HG03060 (cell line): Measurements from ENCODE around the gene CDC16.
"Not testable (repeated sequence)": the region's sequence is repeated elsewhere in the genome, so short reads cannot be mapped to it uniquely, and the experiment has no call there.

Experiments
- ATAC-seq: cut with Tn5 transposase; IDR thresholded peaks from one replicate; pipeline ENCODE4 v1.9.1; 2021; ENCODE audit warnings: low read depth, moderate number of reproducible peaks; ENCODE audit not compliant: unreplicated experiment

The CDC16 gene

DNA sequence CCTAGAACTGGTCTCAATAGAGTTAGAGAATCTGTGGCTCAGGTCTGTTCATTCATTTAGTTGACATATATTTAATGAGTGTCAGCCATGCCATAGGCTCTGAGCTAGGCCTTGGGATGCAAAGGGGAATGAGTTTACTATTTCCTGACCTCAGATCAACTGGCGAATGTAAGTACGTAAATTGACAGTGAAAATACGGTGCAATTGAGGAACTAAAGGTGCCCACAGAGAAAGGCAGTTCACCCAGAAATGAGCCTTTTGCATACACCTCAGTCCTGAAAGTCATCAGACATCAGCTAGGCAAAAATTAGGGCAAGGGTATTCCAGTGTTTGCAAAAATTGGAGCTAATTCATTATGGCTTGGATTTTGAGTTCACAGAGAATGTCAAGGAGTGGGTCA lies 26.1 kb downstream of the CDC16 start:
- ATAC-seq: no peak

DNA sequence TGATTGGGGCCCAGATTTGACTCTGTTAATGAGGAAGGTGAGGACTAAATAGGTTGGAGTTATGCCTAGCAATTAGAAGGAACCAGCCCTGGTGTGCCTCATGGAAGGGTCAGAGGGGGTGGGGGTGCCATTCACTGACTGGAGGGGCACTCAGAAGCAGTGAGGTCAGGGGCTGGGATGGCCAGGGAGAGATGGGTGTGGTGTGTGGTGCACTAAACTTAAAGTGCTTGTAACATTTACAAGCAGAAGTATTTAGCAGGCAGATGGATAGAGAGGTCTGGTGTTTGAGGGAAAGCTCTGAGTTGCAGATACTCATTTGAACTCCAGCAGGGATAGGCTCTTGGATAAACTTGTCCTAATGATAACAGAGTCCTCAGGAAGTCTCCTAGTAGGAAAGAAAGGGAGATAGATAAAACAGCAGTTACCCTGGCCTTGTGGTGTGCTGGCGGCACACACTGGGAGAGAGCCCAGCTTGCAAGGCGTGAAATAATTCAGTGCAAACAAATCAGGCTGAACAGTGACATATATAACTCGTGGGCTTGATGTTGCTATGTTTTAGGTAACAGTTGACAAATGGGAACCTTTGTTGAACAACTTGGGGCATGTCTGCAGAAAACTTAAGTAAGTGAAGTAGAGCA lies 26.8 kb downstream of the CDC16 start:
- ATAC-seq: no peak

DNA sequence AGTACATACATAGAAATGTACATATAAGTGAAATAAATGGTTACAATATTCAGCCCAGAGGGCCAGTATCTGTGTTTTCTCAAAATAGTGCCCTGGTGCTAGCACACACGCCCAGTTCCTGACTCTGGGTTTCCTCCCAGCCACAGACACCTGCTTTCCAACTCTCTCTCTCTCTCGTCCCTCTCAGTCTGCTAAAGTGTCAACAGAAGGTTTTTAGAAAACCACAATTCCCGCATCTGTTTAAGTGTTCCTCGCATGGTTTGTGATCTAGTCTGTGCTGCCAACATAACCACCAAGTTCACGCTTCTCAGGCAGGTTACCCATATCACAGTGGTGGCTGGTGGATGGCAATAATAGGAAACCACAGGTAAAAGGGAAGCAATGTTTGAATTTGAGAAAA lies 28.9 kb downstream of the CDC16 start:
- no peak for ATAC-seq

DNA sequence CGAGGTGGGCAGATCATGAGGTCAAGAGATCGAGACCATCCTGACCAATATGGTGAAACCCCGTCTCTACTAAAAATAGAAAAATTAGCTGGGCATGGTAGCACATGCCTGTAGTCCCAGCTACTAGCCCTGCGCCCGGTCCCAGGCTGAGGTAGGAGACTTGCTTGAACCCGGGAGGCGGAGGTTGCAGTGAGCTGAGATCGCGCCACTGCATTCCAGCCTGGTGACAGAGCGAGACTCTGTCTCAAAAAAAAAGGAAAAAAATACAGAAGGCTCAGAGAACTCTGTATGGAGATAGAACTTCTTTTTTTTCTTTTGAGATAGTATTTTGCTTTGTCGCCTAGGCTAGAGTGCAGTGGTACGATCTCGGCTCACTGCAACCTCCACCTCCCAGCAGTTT lies 29.6 kb downstream of the CDC16 start:
- ATAC-seq: not testable (repeated sequence)

DNA sequence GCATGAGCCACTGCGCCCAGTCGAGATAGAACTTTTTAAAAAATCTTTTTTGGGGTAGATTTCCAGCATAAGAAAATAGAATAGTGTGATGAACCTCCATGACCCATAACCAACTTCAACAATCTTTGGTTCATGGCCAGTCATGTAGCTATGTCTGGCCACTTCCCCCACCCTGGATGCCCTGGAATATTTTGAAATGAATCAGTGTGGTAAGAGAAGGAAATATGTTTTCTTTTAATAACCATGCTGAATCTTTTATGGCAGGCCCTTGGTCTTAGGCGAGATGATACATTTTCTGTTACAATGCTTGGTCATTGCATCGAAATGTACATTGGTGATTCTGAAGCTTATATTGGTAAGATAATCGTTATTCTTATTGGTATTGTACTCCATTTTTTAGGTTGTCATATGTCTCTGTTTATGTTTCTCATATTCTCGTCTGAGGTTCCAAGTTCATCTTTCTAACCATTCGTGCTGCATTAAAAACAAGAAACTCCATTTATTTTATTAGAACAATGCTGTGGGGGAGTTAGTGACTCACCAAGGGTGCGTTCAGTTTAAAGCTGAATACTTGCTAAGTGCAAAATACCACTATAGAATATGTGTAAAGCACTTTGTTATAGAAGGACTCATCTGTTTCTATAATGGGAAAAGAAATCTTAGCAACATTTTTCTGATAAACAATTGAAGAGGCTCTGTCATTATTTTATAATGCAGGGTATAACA lies 30.4 kb downstream of the CDC16 start:
- ATAC-seq: no peak

DNA sequence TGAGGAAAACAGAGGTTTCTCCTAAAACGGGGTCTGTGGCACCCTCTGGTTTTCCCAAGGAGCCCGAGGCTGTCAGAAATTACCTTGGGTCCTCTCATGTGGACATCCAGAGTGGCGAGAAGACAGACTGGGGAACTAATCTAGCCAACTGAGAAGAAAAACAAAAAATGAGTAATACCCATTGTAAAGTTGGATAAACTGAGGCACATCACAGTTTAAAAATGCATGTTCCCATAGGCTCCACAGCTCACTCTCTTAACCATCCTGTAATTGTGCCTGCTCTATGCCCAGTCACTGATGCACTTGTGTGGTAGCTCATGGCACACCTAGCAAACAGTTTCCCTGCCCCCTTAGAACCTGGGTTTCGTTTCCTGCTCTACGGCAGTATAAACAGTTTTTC lies 31.5 kb downstream of the CDC16 start:
- no peak for ATAC-seq

DNA sequence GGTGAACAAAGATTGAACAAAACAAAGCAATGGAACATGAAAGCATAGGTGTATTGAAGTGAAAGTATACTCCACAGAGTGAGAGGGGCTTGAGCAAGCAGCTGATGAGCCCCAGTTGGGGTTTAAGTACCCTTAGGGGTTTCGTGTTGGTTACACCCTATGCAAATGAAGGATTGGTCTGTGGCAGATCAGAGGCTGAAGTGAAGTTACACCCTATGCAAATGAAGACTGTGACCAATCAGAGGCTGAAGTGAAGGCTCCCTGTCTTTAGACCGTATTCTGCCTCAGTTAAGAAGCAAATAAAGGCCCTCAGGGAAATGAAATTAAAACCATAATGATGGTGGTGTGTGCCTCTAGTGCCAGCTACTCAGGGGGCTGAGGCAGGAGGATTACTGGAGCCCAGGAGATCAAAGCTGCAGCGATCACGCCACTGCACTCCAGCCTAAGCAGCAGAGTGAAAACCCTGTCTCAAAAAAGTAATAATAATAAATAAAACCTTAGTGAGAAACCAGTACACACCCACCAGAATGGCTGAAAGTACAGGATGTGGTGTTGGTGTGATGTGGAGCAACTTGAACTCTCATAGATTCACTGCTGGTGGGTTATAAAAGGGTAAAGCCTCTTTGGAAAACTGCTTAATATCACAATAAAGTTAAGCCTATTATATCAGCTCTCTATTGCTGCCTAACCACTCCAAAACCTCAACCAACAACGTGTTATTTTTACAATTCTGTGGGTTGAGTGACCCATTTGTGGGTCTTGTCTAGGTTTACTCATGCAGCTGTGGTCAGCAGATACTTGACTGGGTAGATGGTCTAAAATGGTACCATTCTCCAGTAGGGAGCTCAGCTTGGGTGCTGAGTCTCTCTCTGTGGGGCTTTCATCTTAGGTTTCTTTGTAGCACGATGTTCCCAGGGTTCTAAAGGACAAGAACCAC lies 33.9 kb downstream of the CDC16 start:
- no peak for ATAC-seq

DNA sequence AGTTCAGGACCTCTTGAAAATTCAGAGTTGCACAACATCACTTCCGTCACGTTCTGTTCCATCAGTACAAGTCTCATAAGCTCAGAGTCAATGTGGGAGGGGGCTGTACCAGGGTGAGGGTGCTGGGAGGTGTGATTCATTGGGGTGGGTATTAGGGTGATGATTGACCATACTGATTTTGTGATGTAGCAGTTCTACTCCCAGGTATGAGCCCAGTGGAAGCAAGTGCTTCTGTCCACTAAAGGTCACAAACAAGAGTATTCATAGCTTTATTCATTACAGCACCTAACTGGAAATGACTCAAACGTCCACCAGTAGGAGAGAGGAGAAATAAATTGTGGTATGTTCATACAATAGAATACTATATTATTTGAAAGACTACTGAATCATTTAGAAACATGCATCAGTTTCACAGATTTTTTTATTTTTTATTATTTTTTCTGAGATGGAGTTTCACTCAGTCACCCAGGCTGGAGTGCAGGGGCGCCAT lies 34.6 kb downstream of the CDC16 start:
- no peak for ATAC-seq

DNA sequence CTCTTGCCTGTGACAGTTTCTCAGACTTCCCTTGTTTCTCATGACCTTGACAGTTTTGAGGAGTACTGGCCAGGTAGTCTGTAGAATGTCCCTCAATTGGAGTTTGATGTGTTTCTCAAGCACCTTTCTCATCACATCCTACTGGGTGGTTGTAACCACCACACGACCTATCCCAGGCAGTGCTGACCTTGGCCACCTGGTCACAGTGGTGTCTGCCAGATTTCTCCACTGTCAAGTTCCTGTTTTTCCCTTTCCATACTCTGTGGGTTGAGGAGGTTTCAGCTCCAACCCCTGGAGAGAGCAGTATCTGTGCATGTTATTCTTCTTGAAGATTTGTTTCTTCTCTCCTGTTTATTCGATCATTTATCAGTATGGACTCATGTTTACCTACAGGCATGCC lies 38.3 kb downstream of the CDC16 start:
- no peak for ATAC-seq

DNA sequence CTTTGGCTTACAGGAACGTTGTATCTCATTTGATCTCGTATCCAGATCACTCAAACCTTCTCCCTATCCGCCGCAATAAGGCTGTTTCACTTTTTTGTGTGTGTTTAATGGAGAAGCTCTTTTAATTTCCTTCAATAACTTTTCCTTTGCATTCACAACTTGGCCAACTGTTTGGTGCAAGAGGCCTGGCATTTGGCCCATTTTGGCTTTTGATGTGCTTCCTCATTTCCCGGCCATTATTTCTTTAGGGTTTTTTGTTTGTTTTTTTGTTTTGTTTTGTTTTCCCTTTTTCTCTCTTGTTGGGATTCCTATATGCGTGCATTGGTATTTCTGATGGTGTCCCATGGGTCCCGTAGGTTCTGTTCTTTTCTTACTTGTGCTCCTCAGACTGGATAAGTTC lies 40.6 kb downstream of the CDC16 start:
- ATAC-seq: no peak

DNA sequence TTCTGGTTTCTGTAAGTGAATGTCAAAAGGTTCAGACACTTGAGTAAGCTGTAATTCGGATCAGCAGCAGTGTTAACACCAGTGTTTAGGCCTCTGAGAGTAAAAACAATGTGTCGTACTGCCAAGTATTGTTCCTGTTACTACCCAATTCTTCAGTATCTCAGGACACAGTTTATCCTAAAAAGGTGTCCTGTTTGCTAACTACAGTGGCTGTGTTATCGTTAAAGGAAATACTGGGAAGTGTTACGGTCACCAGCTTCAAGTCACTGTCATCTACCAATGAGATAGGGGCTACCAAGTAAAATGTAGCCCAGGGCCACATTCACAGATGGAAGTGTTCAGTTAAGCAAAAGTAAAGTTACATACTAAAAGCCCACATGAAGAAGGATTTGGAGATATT lies 44.4 kb downstream of the CDC16 start:
- ATAC-seq: no peak

DNA sequence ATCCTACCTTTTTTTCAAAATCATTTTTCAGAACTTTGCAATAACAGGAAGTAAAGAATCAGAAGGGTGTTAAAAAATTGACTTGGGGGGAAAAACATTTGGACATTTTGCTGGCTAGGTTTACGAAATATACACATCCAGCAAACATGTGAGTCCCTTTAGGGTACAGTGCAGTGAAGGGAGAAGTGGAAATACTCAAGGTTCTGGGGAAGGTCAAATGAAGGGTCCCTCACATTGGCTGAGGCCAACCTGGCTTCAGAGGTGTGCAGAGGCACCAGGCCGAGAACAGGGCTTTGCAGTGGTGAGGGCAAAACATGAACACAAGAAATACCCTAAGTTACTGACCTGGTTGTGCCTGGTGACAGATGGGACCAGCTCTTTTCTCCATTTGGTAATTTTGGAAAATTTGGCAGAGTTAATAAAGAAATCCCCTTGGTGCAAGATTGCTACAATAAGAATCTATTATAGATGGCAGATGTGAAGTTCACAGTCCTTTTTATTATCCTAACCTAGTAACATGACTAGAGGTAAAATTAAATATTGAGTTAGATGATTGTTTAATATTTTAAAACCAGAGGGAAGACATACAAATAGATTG lies 45.2 kb downstream of the CDC16 start:
- no peak for ATAC-seq

DNA sequence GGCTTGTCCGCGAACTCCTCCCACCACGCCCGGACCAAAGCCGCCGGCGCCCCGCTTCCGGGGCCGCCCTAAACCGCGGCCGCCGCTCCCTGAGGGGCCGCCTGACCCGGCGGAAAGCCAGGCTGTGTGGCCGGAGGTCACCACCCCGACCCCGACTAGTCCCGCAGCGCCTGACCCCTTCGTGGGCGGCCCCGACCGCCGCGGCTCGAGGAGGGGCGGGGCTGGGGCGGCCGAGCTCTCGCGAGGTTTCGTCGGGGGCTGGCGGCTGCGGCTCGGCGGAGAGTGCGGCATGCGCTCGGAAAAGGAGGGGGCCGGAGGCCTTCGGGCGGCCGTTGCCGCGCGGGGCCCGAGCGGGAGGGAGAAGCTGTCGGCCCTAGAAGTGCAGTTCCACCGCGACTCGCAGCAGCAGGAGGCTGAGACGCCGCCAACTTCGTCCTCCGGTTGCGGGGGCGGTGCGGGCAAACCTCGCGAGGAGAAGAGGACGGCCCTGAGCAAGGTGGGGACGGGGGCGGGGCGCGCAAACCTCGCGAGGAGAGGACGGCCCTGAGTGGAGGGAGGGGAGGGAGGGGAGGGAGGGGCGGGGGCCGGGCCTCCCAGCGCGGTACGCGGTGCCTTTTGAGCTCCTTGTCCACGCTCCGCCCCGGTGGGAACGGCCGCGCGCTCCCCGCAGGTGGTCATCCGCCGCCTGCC lies 46.8 kb downstream of the CDC16 start, which contains the start of gene UPF3A:
TSS of gene UPF3A (plus strand) at position 251 of the 690 bp plus-strand sequence. CDS start at position 290, 39 bp downstream.
- ATAC-seq: peak; percentile 38

DNA sequence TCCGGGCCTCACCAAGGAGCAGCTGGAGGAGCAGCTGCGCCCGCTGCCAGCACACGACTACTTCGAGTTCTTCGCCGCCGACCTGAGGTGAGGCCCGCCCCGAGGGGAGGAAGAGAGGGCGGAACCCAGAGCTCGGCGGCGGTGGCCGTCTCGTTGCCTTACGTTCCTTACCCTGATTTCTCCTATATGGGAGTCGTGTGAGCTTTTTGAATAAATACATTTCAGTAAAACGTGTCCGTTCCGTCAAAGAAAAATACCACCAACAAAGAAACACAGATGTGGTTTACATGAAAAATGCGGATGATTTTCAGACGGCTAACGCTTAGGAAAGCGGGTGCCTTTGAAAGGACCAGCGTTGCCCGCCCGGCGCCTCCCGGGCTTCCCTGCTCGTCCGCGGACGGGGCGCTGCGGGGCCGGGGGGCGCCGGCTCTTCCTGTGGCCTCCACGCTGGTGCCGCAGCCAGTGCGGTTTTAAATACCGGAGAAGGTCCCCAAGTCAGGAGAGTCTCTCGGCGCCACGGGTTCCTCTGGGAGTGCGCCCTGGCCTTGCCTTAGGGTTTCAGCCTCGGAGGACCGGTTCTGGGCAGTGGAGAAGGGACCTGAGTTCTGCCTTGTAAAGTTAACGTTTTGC lies 47.5 kb downstream of the CDC16 start:
- ATAC-seq: peak; percentile 31

DNA sequence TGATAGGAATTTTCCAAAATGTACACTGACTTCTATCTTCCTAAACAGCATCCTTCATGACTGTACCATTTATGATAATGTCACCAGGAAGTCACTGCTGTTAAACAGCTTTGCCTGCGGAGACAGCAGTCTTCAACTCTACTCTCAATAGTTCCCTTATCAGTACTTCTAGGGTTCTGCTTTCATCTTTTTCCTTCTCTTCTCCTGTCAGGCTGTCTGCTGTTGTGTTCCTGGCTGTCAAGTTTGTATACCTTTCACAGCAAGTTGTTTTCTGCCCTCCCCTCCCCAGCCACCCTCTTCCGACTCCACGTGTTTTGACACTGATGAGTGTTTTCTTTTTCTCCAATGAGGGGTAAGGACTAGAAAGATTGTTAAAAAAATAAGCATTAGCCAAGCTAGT lies 48.9 kb downstream of the CDC16 start:
- no peak for ATAC-seq

DNA sequence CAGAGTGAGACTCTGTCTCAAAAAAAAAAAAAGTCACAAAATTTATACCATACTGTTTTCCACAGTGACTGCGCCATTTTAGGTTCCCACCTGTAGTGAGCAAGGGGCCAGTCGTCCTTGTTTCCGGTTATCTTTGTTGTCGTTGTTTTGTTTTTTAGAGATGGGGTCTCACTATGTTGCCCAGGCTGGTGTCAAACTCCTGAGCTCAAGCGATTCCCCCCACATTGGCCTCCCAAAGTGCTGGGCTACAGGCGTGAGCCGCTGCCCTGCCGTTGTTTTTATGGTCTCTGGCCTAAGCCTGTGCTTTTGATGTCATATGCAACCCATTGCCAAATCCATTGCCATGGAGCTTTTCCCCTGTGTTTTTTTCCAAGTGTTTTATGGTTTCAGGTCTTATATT lies 50.0 kb downstream of the CDC16 start:
- ATAC-seq: no peak

DNA sequence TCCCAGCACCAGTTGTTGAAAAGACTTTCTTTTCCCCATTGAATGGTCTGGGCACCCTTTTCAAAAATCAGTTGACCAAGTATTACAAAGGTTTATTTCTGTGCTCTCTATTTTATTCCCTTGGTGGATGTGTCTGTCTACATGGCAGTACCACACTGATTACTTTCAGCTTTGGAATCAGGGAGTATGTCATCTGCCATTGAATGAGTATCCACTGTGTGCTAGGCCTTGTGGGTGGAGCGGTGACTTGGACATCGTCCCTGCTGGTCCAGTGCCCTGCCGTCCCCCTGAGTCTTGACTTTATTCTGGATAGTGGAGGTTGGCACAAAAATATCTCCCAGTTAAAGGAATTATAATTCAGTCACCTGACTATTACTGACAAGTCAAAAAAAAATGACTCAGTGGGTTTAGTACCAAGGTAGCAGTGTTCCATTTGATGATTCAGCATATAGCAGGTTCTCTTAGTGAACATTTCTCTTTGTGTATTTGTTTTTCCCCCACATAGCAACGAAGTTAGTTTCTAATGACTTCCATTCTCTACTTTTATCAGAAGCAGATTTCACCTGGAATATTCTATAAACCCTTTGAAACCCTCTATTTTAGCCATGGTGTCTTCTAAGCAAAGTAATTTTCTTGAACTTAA lies 50.6 kb downstream of the CDC16 start:
- ATAC-seq: no peak

DNA sequence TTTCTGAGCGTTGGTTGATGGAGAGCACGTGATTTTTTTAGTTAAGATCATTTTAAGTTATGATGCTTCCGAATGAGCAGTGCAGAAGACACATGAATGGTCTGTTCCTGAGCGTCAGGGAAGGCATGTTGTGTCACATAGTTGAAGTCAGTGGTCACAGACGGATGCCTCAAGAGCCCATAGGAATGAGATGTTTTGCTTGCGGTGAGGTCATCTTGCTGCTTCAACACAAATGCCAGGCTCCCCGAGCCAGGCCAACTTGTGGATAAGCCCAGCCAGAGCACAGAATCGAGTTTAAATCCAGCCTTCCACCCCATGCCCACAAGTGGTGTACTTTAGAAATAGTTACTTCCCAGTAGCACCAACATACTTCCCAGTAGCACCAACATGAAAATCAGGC lies 52.1 kb downstream of the CDC16 start:
- ATAC-seq: no peak

DNA sequence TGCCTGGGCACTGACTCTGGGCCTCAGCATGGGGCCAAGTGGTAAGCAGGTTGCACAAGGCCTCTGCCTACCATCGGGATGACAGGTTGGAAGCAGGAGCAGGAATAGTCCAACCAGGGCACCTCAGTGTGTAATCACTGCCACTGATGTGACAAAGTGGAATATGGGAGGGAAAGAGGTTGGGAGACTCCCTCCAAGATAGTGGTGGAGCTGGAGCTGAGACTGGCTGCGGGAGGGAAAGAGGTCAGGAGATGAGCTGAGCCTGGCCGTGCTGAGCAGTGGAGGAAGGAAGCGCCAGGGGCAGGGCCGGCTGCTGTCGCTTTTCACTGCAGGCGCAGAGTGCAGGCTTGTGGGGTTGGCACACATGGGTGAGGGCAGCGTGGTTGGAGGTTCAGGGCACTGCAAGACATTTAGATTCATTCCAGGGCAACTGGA lies 53.5 kb downstream of the CDC16 start:
- no peak for ATAC-seq
